HG03175 (cell line): ENCODE results near the gene SLC48A1.

Experiments
- ATAC-seq: cut with Tn5 transposase; IDR thresholded peaks from one replicate; pipeline ENCODE4 v1.9.1; 2021; ENCODE audit warnings: mild to moderate bottlenecking, moderate library complexity; ENCODE audit not compliant: unreplicated experiment

SLC48A1 gene

DNA sequence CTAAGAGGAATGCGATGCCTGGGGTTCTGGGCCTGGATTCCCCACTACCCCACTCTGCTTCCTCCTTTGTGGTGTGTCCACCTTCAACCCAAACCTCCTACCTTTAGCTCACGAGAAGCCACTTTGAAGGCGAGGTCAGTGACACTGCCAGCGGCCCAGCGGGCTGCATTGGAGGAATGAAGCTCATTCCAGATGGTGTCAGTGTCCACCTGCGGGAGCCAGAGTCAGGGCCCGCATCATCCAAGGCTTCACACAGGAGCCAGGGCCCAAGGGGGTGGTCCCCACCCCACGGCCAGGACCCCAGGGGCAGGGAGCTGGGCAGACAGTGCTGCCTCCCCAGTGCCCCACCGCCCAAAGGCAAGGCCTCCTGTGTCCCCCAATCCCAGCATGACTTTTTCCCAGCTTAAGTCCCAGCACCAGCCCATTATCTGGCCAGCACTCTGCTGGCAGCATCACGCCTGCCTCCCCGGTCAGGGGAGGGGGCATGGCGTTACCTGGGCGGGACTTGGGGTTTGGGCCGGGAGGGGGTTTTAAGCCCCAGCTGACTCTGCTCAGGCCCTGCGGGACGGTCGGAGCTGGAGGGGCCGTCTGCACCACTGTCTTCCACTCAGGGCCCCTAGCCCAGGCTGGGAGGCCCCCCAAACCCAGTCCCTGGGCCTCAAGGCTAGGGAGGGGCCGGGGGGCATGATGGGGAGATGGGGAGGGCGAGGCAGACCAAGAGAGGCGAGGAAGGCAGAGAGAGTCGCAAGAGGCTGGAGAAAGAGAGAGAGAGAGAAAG is 16.9 kb downstream of the SLC48A1 start:
- ATAC-seq = no peak

DNA sequence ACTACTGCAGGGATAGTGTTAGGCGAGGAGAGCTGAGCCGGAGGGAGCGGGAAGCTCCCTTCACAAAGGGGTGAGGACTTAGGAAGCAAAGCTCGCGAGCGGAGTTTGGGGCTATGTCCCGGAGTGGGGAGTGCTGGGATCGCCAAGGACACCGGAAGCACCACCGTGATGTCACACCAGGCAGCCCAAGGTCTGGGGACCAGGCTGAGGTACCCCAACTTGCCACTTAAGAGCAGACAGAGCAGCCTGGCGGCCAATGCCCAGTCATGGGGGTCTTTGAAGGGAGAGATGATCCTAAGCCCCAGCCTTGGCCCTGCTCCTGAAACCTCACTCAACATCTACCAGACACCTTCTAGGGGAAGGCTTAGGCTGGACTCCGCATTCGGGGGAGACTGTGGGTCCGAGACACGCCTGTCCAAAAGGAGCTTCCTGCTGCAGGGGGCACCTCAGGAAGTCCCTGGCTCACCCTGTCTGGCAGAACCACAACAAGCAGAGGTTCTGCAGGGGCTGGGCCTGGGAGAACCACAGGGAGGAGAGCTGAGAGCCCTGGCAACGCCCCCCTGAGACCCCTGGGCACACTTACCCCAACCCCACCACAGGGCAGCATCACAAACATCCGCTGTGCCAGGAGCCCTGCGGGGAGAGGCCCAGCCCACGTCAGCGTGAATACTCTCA is 17.8 kb downstream of the SLC48A1 start:
- no peak for ATAC-seq

DNA sequence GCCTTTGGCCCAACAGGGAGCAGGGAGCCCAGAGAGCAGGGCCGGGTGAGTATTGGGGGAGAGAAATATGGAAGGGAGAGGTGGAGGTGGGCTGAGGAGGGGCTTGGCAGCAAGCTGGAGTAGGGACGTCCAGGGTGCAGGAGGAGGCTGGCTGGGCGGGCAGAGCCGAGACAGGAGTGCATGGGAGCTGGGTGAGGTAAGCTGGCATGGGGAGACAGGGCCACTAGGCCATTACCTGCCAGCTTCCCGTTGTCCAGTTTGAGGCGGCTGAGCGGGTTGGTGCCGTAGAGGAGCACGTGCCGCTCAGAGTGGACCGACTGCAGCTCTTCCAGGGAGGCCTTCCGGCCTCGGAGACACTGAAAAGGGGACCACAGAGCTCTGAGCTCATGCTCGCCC is 18.3 kb downstream of the SLC48A1 start:
- ATAC-seq = no peak

DNA sequence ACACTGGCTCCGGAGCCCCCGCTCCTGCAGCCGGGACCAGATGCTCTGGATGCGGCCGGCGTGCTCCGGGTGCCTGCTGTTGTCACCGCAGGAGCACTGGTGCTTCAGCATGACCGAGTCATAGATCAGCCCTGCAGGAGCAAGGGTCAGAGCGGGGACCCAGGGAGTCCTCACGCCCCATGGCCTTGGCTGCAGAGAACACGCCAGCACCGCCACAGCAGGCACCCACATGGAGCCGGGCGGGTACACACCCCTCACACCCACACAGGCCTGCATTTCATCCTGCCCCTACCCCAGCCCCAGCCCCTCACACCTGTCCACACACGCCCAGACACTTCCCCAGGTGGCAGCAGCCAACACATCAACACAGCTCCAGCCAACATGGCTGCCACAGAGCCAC is 18.8 kb downstream of the SLC48A1 start:
- no peak for ATAC-seq

DNA sequence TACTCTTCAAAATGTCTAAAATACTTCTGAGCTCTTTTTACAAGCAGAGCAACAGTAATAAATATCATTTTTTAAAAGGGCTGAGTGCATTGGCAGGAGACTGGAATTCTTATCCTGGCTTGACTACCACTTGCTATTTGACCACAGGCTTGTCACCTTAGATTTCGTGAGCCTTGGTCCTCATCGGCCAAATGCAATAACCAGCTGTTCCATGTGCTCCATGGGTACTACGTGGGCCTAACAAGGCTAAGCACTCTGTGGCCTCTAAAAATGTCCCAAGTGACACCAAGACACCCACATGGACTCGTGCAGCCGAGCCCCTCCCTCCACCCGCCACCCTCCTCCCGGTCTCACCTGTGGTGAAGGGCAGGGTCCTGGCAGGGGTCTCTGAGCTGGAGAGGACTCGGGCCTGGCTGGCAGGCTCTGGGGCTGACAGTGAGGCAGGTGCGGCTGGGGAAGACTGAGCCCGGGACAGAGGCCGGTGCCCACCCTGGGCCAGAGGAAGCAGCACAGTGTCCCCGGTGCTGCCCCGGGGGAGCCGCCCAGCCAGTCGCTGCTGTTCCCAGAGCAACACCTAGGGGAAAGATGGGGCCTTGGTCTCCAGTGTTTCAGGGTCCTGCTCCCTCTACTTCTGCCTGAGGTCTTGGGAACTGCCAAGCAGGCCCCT is 20.1 kb downstream of the SLC48A1 start:
- no peak for ATAC-seq

DNA sequence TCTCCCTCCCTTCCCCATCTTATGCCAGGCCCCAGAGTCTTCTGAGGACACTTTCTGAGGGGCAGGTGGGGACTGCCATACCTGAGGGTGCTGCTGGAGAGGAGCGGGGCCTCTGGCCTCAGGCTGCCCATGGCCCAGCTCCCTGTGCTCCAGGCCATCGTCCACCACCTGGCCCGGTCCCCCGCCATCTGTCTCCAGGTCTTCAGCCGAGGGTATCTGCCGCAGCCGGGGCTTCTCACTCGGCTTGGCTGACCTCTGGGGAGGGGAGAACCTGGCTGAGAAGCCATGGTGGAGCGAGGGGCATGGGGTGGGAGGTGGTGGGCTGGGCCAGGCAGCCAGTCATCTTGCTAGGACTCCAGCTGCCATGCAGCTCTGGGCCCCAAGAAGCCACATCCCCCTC is 21.6 kb downstream of the SLC48A1 start:
- no peak for ATAC-seq

DNA sequence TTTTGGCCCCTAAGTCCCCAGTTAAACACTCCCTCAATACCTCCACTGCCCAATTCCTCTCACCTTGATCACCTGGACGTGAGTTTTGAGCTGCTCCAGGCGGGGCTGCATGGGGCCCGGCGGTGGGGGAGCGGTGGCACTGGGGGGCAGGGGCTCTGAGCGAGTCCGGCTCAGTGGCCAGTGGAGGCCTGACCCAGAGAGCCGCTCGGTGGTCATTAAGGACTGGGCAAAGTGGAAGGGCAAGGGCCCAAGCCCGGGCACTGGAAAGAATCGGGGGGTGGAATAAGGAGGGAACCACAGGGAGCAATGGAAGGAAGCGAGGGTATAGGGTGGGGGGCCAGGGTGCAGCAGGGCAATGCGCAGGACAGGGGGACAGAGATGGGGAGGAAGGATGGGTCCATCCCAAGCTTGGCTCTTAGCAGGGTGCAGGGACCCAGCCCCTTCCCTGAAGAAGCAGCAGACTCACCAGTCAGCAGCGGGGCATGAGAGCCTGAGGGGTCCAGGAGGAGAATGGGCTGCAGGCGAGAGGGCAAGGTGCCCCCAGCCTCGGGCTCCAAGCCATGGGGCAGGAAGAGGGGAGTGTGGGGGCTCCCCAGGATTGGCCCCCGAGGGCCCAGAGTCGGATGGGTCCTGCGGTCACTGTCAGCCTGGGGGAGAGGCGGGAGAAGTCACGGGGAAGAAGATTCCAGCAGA is 22.2 kb downstream of the SLC48A1 start:
- ATAC-seq = no peak

DNA sequence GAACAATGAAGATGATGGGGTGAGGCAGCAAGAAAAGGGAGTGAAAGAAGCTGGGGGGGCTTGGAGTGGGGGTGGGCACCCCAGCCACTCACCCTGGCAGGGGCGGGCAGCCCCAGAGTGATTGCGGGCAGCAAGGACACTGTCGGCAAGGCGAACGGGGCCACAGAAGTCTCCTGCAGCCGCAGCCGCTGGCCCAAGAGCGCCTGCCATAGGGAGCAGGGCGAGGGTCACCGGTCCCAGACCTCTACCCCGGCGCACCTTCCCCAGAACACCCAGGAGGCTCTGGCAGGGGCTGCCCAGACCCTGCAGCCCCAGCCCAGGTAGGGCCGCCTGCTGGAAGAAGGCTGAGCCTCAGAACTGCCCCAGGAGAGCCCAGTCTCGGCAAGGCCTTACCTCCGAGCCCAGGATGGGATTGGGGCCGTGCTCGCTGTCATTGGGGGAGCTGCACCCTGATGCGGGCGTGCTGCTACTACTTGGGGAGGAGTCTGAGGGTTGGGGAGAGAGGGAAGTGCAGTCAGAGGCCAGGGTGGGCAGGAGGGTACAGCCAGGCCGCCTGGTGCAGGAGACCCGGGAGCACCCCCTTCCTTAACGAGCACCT is 22.9 kb downstream of the SLC48A1 start:
- ATAC-seq = no peak

DNA sequence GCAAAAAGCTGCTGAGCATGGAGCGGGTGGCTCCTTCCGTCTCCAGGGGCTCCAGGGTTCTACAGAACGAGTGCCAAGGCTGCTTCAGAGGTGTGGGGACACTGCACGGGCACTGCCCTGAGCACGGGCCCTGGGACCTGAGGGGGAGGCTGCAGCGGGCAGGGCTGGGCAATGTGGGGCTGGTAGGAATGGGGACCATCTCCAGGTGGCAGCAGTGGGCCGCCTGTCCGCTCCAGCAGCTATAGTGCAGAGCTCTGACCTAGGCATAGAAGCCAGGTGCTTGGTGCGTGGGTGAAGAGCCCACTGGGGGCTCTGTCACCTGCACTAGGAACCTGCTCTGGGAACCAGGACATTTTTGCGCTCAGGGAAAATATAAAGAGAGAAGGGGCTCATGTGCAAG is 24.4 kb downstream of the SLC48A1 start:
- ATAC-seq = no peak

DNA sequence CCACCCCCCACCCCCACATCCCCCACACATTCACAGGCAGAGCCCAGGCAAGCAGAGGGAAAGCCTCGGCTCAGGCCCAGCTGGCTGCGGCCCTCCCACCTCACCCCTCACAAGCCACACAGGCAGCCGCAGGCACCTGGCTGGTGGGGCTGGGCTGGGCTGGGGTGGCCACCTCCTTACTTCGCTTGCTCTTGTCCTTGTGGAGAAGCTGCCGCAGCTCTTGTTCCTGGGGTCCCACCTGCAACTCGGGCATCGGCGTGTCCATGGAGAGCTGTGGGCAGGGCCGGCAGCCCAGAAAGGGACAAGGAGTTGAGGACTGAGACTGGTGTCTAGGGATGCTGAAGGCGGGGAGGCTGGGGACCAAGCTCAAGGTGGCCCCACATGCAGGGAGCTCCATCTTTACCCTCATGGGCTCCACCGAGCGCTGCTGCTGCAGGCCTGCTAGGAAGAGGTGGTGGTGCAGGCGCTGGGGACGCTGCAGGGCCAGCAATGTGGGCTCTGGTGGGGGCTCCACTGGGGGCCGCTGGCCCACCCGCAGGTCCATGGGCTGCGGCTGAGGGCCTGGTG is 25.4 kb downstream of the SLC48A1 start:
- no peak for ATAC-seq

DNA sequence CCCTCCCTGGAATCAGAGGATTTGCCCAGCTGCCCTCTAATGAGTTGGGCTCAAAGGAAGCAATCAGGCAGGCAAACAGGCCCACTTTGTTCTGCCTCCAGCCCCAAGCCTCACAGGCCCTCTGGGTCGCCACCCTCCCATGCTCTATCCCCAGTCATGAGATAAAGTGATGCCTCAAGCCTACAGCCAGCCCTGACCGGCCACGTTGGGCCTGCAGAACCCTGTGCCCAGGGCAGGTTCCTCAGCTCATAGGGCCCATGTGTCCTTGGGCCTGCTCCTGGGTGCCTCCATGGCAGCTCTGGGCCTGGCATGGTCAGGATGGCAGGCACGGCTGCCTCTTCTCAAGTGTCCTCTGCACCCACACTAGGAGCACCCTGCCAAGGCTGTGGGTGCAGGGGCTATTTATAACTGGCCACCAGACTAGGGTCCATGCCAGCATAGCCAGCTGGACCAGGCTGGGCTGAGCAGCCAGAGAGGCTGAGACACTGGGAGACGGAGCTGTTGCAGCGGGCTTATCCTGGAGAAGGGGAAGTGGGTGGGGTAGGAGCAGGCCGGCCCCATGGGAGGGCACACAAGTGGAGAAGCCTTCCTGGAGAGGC is 26.4 kb downstream of the SLC48A1 start:
- no peak for ATAC-seq

DNA sequence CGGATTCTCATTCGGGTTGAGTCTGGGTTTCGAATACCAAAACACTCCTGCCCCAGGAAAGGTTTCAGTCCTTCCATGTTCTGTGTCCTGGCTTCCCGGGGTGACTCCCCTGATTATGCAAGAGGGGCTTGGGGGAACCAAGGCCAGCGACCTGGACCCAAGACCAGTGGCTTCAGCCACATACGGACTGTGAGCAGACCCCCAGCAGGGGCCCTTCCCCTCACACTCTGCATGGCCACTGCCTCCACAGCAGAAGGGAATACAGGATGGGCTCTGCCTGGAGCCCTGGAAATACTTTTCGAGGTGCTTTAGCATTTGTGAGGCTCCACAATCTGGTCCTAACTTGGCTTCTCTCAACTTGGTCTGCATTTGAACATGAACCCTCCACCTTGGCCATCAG is 27.5 kb downstream of the SLC48A1 start:
- ATAC-seq = no peak

DNA sequence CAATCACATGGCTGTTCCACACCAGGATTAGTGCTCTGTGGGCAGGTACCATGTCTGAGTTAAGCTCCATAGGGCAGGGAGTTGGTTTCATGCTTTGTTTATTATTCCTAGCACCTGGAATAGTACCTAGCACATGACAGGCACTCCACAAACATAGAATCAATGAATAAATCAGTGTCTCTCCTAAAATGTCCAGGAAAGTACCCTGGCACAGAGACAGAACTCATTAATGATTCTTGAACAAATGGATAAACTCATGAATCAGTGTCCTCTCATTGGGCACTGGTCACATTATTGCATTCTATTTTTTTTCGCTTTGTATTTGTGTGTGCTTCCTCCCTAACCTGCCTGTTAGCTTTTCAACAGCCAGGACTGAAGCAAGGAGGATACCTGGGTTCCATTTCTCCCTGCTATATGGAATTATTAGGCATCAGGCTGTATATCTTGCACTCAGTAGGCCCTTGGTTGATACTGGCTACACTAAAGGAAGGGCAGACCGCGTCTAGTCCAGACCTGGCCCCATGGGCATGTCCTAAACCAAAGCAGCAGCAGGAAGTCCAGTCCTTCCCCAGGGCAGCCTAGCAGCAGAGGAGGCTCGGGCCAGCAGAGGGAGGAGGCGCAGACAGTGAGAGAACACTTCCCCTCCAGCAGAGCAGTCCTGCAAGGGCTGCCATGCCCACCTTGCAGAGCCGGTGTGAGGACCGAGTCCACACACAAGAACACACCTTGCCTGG is 28.3 kb downstream of the SLC48A1 start:
- no peak for ATAC-seq

DNA sequence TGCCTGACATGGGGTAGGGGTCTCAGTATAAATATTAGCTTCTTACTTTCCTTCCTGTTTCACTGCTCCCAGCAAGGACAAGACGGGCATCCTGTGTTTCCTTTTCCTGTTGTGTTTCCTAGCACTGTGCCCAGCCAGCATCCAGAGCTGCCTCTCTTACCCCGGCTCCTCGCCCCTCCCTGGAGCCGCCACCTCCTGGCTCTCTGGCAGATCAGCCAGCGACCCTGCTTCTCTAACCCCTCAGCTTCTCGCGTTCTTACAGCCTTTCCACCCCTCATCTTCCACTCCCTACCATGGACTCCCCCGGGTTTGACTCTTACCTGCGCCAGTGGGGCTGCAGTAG is 28.8 kb downstream of the SLC48A1 start:
- ATAC-seq = no peak

DNA sequence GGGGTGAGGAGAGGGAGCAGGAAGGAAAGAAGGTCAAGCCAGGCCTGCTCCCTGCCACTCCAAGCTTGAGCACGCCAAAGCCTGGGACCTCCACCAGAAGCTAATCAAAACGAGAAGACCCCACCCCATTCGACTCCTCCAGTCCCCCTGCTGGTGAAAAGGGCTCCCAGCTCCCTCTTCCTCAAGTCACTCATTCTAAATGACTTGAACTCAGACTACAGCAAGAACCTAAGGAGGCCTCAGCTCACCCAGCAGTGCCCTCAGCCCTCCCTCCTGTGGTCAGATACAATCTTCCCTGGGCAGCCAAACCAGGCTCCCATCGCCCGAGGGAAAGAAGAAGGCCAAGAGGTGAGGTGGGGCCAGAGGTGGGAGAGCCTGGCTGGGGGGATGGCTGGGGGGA is 29.3 kb downstream of the SLC48A1 start:
- no peak for ATAC-seq

DNA sequence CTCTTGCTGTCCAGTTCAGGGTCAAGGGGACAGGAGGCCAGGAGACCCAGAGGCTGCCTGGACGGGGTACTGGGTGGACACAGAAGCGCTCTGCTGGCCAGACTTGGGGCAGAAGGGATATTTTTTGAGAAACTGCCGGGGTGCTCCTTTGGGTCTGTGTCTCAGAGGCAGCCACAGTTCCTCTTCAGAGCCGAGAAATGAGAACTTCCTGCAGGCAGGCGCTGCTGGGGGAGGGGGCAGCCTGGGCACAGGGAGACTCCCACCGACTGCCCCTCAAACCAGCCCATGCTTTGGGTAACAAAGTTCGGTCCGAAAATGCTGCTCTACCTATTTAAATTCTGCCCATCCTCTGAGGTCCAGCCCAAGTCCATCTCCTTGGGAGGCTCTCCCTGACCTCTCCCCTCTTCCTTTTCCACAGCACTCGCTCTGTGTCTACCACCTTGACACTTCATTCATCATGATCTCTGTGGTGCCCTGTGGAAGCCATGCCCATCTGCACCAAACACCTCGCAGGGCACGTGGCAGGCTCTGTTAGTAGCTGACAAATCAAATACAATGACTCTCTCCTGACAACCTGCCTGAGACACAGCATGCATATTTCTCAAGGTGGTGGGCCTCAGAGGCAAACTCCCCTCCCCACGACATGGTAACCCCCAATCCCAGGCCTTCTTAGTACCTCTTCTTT is 30.3 kb downstream of the SLC48A1 start:
- ATAC-seq = no peak

DNA sequence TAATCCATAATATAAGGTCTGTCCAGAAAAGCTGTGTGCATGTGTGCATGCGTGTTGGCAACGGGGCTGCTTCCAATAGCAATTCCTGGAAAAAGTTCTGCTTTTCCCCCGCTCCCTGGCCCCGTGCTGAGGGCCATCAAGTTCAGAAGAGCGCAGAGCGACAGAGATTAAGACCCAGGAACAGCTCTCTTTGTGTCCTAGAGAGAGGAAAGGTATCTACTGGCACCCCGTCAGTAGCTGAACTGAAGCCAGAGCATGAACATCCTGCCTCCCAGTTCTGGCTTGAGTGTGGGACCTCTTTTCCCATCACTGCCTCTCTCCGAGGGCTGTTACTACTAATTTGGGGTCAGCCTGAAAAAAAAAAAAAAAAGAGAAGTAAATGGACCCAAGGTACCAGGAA is 31.1 kb downstream of the SLC48A1 start:
- no peak for ATAC-seq

DNA sequence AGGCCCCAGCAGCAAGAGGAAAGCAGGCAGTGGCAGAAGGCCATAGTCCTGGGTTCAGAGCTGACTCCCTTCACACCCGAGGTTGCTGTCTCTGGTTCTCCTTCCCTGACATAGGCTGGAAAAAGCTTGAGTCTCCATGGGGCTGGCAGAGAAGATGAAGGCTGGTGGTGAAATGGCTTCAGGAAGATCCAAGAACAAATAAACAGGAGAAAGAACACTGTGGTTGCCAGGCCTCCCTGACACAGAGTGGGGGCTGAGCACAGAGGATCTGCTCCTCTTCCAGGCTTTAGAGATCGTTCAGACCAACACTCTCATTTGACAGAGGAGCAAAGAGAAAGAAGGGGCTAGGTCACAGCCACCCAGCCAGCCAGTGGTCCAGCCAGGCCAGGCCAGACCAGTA is 32.4 kb downstream of the SLC48A1 start:
- ATAC-seq = no peak

DNA sequence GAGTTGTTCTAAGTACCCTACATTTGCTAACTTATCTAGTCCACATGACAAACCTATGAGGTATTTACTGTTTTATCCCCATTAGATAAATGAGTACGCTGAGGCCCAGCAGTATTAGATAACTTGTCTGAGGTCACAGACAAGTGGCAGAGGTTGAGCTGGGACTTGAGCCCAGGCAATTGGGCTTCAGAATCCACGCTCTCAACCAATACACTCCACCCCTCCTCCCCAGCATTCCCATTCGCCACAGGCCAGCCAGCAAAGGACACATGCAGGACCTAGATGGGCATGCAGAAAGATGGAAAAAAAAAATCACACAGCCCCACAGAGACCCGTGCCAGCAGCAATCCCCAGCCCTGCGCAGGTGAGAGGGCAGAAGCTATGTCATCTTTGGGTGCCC is 34.3 kb downstream of the SLC48A1 start:
- no peak for ATAC-seq
